Daoy (cell line): Measurements from ENCODE around the gene EHD1. TPM values are rescaled to one million over a fixed set of nuclear protein-coding genes. Genes with fewer than 3 reads are reported as not detected.
A peak's percentile ranks its signal among the peaks of the same experiment; 100 is the strongest.

ENCODE experiments used
- DNase-seq: peaks from one replicate; pipeline ENCODE4 v3.0.0-alpha.2; 2015; ENCODE audit warnings: low read depth
- total RNA-seq: library from RNA; depleted of rRNA; stranded (reverse); fragments of >200 nt; shearing (Covaris generic); gene quantifications from 2 replicates; pipeline ENCODE4 v1.2.3, GENCODE V29; 2014; rRNA removed

EHD1 gene
- 27.0 and 35.6 TPM in 2 replicates for total RNA-seq

GRCh38 chr11:64878494-64879243, at the start of gene EHD1:
Gene EHD1, minus strand, starts transcription at chr11:64878621. Its CDS starts 157 bp downstream, at chr11:64878464.
- peak; percentile 98 for DNase-seq

- no peak for DNase-seq
Observed at GRCh38 chr11:64926689-64927088, 48.3 kb upstream of the EHD1 start.

GRCh38 chr11:64925536-64926436, 47.4 kb upstream of the EHD1 start:
- DNase-seq: no peak

- no peak for DNase-seq
Observed at GRCh38 chr11:64924910-64925284, 46.5 kb upstream of the EHD1 start.

GRCh38 chr11:64923944-64924909, 45.8 kb upstream of the EHD1 start, which contains the start of gene PPP2R5B:
Gene PPP2R5B, plus strand, starts transcription at chr11:64924689. Its CDS starts 1,046 bp downstream, at chr11:64925735.
- peak; percentile 94 for DNase-seq

- no peak for DNase-seq
Observed at GRCh38 chr11:64923151-64923661, 44.8 kb upstream of the EHD1 start.

- no peak for DNase-seq
Observed at GRCh38 chr11:64921384-64921783, 43.0 kb upstream of the EHD1 start.

- no peak for DNase-seq
Observed at GRCh38 chr11:64920124-64920523, 41.7 kb upstream of the EHD1 start.

- no peak for DNase-seq
Observed at GRCh38 chr11:64919627-64920026, 41.2 kb upstream of the EHD1 start.

- DNase-seq: peak; percentile 37
Observed at GRCh38 chr11:64918017-64918416, 39.6 kb upstream of the EHD1 start.

- DNase-seq: no peak
Observed at GRCh38 chr11:64917663-64917995, 39.2 kb upstream of the EHD1 start.

- DNase-seq: peak; percentile 99
Observed at GRCh38 chr11:64916775-64917662, 38.6 kb upstream of the EHD1 start, which contains the start of gene ATG2A. Gene ATG2A, minus strand, starts transcription at chr11:64917209. Its CDS starts 74 bp downstream, at chr11:64917135.

GRCh38 chr11:64916040-64916774, 37.8 kb upstream of the EHD1 start:
- peak; percentile 44 for DNase-seq

GRCh38 chr11:64915376-64915887, 37.0 kb upstream of the EHD1 start:
- DNase-seq: no peak

- DNase-seq: no peak
Observed at GRCh38 chr11:64914123-64914522, 35.7 kb upstream of the EHD1 start.

GRCh38 chr11:64913171-64913727, 34.8 kb upstream of the EHD1 start:
- DNase-seq: no peak

- DNase-seq: no peak
Observed at GRCh38 chr11:64911689-64912088, 33.3 kb upstream of the EHD1 start.

- DNase-seq: no peak
Observed at GRCh38 chr11:64911142-64911541, 32.7 kb upstream of the EHD1 start.
